Osteoblast (primary cell): Measurements from ENCODE around the gene TAL1. TPM values are rescaled to one million over a fixed set of nuclear protein-coding genes. Genes with fewer than 3 reads are reported as not detected.
A peak's percentile ranks its signal among the peaks of the same experiment; 100 is the strongest.

Experiments used
- DNase-seq: peaks from one replicate; pipeline ENCODE4 v3.0.0; 2011; ENCODE audit warnings: low spot score, mixed read lengths; ENCODE audit not compliant: insufficient read length; ENCODE audit errors: missing footprints
- H2AFZ ChIP-seq: 2 replicates; pipeline ENCODE4 v1.6.0; 2011; ENCODE audit warnings: mild to moderate bottlenecking, low read length
- H3K27ac ChIP-seq: 2 replicates; pipeline ENCODE4 v1.5.1; 2011; ENCODE audit warnings: mild to moderate bottlenecking, low read depth, low read length, moderate library complexity
- H3K27me3 ChIP-seq: 2 replicates; pipeline ENCODE4 v1.6.0; 2012; ENCODE audit warnings: mild to moderate bottlenecking, control low read depth, inconsistent platforms, low read length, moderate library complexity; ENCODE audit not compliant: insufficient read depth
- H3K36me3 ChIP-seq: 2 replicates; pipeline ENCODE4 v1.5.1; 2011; ENCODE audit warnings: mild to moderate bottlenecking, low read length, control low read depth, moderate library complexity; ENCODE audit not compliant: insufficient read depth
- H3K4me1 ChIP-seq: 2 replicates; pipeline ENCODE4 v1.5.1; 2011; ENCODE audit warnings: mild to moderate bottlenecking, low read length, control low read depth, moderate library complexity; ENCODE audit not compliant: insufficient read depth
- H3K4me2 ChIP-seq: 2 replicates; pipeline ENCODE4 v1.6.0; 2011; ENCODE audit warnings: mild to moderate bottlenecking, low read length; ENCODE audit not compliant: insufficient read depth
- H3K4me3 ChIP-seq: fragments of 200-600 bp; sonication (generic); 3 replicates; pipeline ENCODE4 v1.5.1; 2012; ENCODE audit warnings: mild to moderate bottlenecking, low read length, inconsistent platforms; ENCODE audit not compliant: insufficient read depth
- H3K79me2 ChIP-seq: 2 replicates; pipeline ENCODE4 v1.6.0; 2012; ENCODE audit warnings: mild to moderate bottlenecking, low read length, control low read depth, inconsistent platforms; ENCODE audit not compliant: insufficient read depth
- H3K9me3 ChIP-seq: 2 replicates; pipeline ENCODE4 v1.5.1; 2011; ENCODE audit warnings: low read depth, low read length, control low read depth
- H4K20me1 ChIP-seq: 2 replicates; pipeline ENCODE4 v1.6.0; 2012; ENCODE audit warnings: mild to moderate bottlenecking, low read length, control low read depth; ENCODE audit not compliant: insufficient read depth
- CTCF ChIP-seq: IDR thresholded peaks from 2 replicates; pipeline ENCODE4 v1.5.1; 2011; ENCODE audit warnings: mild to moderate bottlenecking, low read depth, low read length, moderate library complexity; ENCODE audit errors: extremely low read depth
- total RNA-seq: library from RNA; depleted of rRNA; stranded (reverse); fragments of >200 nt; gene quantifications from 2 replicates; pipeline ENCODE4 v1.2.3, GENCODE V29; 2012

Gene TAL1
- total RNA-seq, 1 donor: not detected

GRCh38 chr1:47223921-47224675, 7.9 kb downstream of the TAL1 start:
- no peaks in the 10 kb centered on the region for H3K4me1 ChIP-seq
- H3K4me3 ChIP-seq: no peak overlapping the region
- peak; percentile 65 for DNase-seq
- H3K9me3 ChIP-seq: no peaks in the 10 kb centered on the region
- TF ChIP-seq CTCF: no peak
- H2AFZ ChIP-seq: no peak overlapping the region
- no peak overlapping the region for H3K4me2 ChIP-seq
- H3K27ac ChIP-seq: no peak overlapping the region
- peaks cover 78% of the 10 kb centered on the region for H3K27me3 ChIP-seq
- no peaks in the 10 kb centered on the region for H3K36me3 ChIP-seq
- no peaks in the 10 kb centered on the region for H4K20me1 ChIP-seq
- H3K79me2 ChIP-seq: no peaks in the 10 kb centered on the region

- no peak overlapping the region for H3K4me3 ChIP-seq
- H3K4me1 ChIP-seq: no peaks in the 10 kb centered on the region
- H3K27ac ChIP-seq: no peak overlapping the region
- peaks cover 71% of the 10 kb centered on the region for H3K27me3 ChIP-seq
- H4K20me1 ChIP-seq: no peaks in the 10 kb centered on the region
- TF ChIP-seq CTCF: no peak
- no peak overlapping the region for H2AFZ ChIP-seq
- DNase-seq: peak; percentile 68
- H3K79me2 ChIP-seq: no peaks in the 10 kb centered on the region
- no peak overlapping the region for H3K4me2 ChIP-seq
- no peaks in the 10 kb centered on the region for H3K9me3 ChIP-seq
- H3K36me3 ChIP-seq: no peaks in the 10 kb centered on the region
These were observed 8.7 kb downstream of the TAL1 start for GRCh38 chr1:47223174-47223920.

- Histone ChIP-seq H3K4me3 (no peak overlapping the region), H3K4me1 (no peaks in the 10 kb centered on the region), H3K27me3 (peaks cover 63% of the 10 kb centered on the region), H3K79me2 (no peaks in the 10 kb centered on the region), H3K36me3 (no peaks in the 10 kb centered on the region), H4K20me1 (no peaks in the 10 kb centered on the region), H3K27ac (no peak overlapping the region), H3K4me2 (no peak overlapping the region), H3K9me3 (no peaks in the 10 kb centered on the region), H2AFZ (no peak overlapping the region)
- peak; percentile 81 for DNase-seq
- TF ChIP-seq CTCF: no peak
These were observed 9.5 kb downstream of the TAL1 start for GRCh38 chr1:47222476-47222875.

- Histone ChIP-seq H3K9me3 (no peaks in the 10 kb centered on the region), H3K27me3 (peaks cover 37% of the 10 kb centered on the region), H4K20me1 (no peaks in the 10 kb centered on the region), H3K4me1 (no peaks in the 10 kb centered on the region), H3K4me2 (no peak overlapping the region), H3K4me3 (no peak overlapping the region), H3K36me3 (no peaks in the 10 kb centered on the region), H3K27ac (no peak overlapping the region), H3K79me2 (no peaks in the 10 kb centered on the region), H2AFZ (no peak overlapping the region)
- TF ChIP-seq CTCF: no peak
- DNase-seq: no peak
These were observed 12.3 kb downstream of the TAL1 start for GRCh38 chr1:47219590-47220220.
